BE2C (cell line): ENCODE results near the gene CACNG6.
"Not testable (repeated sequence)": the region's sequence is repeated elsewhere in the genome, so short reads cannot be mapped to it uniquely, and the experiment has no call there.

ENCODE experiments used
- DNase-seq: peaks from one replicate; pipeline ENCODE4 v3.0.0-alpha.2; 2020
- H3K27me3 ChIP-seq: fragments of 250-450 bp; sonication (Bioruptor Pico); 2 replicates; pipeline ENCODE4 v1.5.1; 2020; ENCODE audit warnings: mild to moderate bottlenecking
- H3K36me3 ChIP-seq: fragments of 250-450 bp; sonication (Bioruptor Pico); 2 replicates; pipeline ENCODE4 v1.5.1; 2020; ENCODE audit warnings: mild to moderate bottlenecking
- H3K4me1 ChIP-seq: fragments of 250-450 bp; sonication (Bioruptor Pico); 2 replicates; pipeline ENCODE4 v1.5.1; 2020
- H3K4me3 ChIP-seq: 2 replicates; pipeline ENCODE4 v1.5.1; 2011; ENCODE audit warnings: low read depth, low read length
- H3K9me3 ChIP-seq: fragments of 250-450 bp; sonication (Bioruptor Pico); 2 replicates; pipeline ENCODE4 v1.5.1; 2020
- TF ChIP-seq, protein P1 (sequence below): IDR thresholded peaks from 2 replicates; pipeline ENCODE4 v1.5.1; 2012; ENCODE audit warnings: mild to moderate bottlenecking, low read depth, low read length

Gene CACNG6

DNA sequence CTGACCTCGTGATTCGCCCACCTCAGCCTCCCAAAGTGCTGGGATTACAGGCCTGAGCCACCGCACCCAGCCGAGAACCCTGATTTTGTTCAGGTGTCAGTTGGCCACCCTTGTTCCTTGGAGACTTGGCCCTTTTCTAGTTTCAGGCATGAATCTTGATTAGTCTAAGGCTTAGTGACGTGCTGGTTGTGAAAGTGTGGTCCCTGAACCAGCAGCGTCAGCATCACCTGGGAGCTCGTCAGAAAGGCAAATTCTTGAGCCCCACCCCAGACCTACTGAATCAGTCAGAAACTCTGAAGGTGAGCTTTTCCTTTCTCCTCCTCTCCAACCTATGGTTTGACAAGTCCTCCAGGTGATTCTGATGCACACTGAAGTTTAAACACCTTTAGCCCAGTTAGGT lies 35.2 kb downstream of the CACNG6 start:
- no peak overlapping the region for H3K4me3 ChIP-seq
- no peaks in the 10 kb centered on the region for H3K36me3 ChIP-seq
- no peak for DNase-seq
- H3K27me3 ChIP-seq: peaks cover 15% of the 10 kb centered on the region
- TF ChIP-seq, protein P1, sequence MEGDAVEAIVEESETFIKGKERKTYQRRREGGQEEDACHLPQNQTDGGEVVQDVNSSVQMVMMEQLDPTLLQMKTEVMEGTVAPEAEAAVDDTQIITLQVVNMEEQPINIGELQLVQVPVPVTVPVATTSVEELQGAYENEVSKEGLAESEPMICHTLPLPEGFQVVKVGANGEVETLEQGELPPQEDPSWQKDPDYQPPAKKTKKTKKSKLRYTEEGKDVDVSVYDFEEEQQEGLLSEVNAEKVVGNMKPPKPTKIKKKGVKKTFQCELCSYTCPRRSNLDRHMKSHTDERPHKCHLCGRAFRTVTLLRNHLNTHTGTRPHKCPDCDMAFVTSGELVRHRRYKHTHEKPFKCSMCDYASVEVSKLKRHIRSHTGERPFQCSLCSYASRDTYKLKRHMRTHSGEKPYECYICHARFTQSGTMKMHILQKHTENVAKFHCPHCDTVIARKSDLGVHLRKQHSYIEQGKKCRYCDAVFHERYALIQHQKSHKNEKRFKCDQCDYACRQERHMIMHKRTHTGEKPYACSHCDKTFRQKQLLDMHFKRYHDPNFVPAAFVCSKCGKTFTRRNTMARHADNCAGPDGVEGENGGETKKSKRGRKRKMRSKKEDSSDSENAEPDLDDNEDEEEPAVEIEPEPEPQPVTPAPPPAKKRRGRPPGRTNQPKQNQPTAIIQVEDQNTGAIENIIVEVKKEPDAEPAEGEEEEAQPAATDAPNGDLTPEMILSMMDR: no peak
- no peaks in the 10 kb centered on the region for H3K4me1 ChIP-seq
- H3K9me3 ChIP-seq: no peaks in the 10 kb centered on the region

DNA sequence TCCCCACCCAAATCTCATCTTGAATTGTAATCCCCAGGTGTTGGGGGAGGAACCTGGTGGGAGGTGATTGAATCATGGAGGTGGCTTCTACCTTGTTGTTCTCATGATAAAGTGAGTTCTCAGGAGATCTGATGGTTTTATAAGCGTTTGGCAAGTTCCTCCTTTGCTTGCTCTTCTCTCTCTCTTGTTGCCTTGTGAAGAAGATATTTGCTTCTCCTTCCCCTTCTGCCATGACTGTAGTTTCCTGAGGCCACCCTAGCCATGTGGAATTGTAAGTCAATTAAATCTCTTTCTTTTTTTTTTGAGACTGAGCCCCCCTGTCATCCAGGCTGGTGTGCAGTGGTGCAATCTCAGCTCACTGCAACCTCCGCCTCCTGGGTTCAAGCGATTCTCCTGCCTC lies 37.9 kb downstream of the CACNG6 start:
- no peaks in the 10 kb centered on the region for H3K4me1 ChIP-seq
- no peak for DNase-seq
- no peaks in the 10 kb centered on the region for H3K36me3 ChIP-seq
- H3K9me3 ChIP-seq: no peaks in the 10 kb centered on the region
- H3K4me3 ChIP-seq: no peak overlapping the region
- TF ChIP-seq, protein P1: no peak
- peaks cover 15% of the 10 kb centered on the region for H3K27me3 ChIP-seq

DNA sequence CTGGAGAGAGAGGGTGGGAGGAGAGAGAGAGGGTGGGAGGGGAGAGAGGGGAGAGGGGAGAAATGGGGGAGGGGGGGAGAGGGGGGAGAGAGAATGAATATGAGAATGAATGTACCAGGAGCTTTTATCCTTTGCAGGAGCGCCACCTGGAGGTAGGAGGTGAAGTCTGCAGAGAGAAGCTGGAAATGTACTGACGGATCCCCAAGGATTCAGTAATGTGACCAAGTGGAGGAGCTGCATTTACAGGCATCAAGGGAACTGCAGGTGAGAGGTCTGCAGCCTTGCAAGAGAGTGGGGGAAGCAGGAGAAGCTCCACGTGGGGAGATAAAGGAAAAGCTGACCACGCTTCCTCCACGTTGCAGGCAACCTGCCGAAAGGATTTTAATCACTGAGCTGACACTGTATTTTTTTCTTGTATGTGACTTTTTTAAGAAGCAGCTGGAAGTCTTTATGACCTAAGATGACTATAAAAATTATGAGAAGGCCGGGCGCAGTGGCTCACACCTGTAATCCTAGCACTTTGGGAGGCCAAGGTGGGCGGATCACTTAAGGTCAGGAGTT lies 38.6 kb downstream of the CACNG6 start:
- H3K36me3 ChIP-seq: no peaks in the 10 kb centered on the region
- TF ChIP-seq, protein P1: peak; percentile 71
- peaks cover 15% of the 10 kb centered on the region for H3K27me3 ChIP-seq
- DNase-seq: peak; percentile 67
- H3K4me1 ChIP-seq: no peaks in the 10 kb centered on the region
- no peaks in the 10 kb centered on the region for H3K9me3 ChIP-seq
- no peak overlapping the region for H3K4me3 ChIP-seq

DNA sequence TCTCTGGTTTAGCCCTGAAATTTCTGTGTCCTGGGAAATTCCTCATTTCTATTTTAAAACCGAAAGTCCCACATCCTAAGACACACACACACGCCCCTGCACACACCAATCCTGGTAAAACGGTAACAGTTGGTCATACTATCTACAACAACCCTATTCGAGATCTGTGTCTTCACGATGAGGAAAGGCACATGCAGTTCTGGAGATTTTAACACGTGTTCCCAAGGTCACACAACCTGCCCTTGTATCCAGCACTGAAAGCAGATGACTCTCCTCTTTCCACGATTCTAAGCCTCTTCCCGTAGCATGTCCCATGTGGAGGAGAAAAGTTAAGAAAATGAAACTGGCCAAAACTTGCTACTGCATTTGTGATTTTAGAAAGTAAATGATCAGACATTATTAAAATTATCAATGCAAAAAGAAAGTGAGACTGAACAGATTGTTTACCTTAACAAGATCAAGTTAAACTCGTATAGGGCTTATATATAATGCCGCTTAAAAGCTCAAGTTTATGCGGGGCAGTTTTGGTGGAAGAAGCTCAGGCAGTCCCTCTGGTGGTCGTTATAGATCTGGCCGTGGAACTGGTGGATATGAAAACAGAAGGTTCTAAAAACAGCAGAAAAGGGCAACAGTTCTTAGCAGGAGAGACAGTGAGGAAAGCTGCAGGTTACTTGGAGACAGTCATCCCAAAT lies 39.6 kb downstream of the CACNG6 start:
- no peak for DNase-seq
- Histone ChIP-seq H3K27me3 (peaks cover 15% of the 10 kb centered on the region), H3K4me1 (no peaks in the 10 kb centered on the region), H3K36me3 (no peaks in the 10 kb centered on the region), H3K4me3 (no peak overlapping the region), H3K9me3 (no peaks in the 10 kb centered on the region)
- TF ChIP-seq, protein P1: peak; percentile 59

DNA sequence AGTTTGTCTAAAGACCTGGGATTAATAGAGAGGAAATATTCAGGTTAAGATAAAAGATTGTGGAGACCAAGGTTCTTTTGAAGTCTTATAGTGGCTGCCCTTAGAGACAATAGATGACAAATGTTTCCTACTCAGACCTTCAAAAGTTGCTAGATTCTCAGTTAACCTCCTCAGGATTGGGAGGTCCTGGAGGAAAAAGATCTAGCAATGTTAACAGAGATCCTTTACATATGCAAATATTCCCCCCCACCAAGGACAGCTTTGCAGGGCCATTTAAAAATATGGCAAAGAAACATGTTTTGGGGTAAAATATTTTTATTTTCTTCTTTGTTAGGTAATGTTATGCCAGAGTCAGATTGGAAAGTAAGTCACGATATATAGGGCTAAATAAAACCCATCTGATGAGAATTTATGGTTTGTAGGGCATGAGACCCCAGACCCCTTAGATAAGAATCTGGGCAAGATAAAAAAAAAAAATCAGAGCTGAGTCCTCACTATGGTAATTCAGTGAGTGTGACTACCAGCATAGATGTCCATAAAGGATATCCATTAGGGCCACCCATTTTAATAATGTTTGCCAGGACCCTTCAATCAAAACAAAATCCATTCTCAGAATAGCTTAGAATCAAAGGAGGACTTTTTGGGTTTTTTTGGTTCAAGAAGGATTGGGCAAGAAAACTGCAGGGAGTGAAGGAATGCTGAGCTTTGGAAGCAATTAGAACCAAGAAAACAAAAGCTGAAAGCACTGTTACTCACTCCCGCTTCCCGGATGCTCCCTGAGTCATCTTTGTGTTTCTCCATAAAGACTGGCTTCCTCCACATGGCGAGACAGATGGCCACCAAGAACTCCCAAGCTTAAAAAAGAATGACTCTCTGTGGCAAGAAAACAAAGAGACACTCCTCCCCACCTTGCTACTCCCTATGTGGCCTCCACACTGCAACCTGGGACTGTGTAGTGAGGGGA lies 44.1 kb downstream of the CACNG6 start:
- Histone ChIP-seq H3K9me3 (no peaks in the 10 kb centered on the region), H3K4me1 (no peaks in the 10 kb centered on the region), H3K4me3 (no peak overlapping the region), H3K27me3 (peaks cover 5% of the 10 kb centered on the region), H3K36me3 (no peaks in the 10 kb centered on the region)
- no peak for DNase-seq
- TF ChIP-seq, protein P1: no peak

DNA sequence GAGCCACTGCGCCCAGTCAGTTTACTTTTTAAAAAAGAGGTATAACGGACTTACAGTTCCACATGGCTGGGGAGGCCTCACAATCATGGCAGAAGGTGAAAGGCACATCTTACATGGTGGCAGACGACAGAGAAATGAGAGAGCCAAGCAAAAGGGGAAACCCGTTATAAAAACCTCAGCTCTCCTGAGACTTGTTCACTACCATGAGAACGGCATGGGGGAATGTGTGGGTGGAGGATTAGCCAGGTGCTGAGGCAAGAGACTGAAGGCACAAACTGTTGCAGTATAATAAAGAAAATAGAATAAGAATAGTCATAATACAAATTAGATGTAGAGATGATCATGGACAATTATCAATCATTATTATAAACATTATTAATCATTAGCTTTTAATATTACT lies 45.1 kb downstream of the CACNG6 start:
- H3K27me3 ChIP-seq, H3K9me3 ChIP-seq, DNase-seq, H3K4me3 ChIP-seq, H3K4me1 ChIP-seq, H3K36me3 ChIP-seq: not testable (repeated sequence)
